ENCODE results near the gene CHERP. TPM values are rescaled to one million over a fixed set of nuclear protein-coding genes. Genes with fewer than 3 reads are reported as not detected.
A peak's percentile ranks its signal among the peaks of the same experiment; 100 is the strongest.
"Not testable (repeated sequence)": the region's sequence is repeated elsewhere in the genome, so short reads cannot be mapped to it uniquely, and the experiment has no call there.

Gene CHERP
- total RNA-seq, 1 donor from 2014 or later, result 5.3 TPM

DNA sequence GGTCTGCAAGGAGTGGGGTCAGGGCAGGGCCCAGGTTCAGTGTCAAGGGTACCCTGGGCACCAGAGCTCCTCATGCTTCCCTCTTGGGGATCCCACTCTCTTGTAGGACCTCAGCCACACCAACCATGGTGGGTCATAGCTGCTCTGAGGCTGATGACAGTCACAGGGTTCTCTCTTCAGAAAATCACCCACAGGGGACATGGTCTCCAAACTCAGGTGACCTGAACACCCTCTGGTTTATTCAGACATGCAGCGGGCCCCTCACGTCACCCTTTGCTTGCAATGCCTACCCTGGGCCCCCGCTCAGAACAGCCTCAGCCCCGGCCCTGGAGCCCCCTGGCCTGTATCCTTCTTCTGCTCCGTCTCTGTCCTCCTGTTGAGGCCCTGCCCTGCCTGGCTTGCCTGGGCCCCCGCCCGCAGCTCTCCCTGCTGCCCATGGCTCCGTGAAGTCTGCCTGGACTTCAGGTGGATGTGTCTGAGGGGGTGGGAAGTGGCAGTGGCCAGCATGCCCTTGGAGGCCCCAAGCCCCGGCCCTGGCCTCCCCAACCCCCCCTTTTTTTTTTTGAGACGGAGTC lies 20.4 kb downstream of the CHERP start:
- DNase-seq (ENCODE audit: low spot score in 2 of 2) (peak; percentile 10 to 14), FAIRE-seq (no peak)

GRCh38 chr19:16520986-16521624 lies 21.1 kb downstream of the CHERP start:
- no peak for FAIRE-seq

DNA sequence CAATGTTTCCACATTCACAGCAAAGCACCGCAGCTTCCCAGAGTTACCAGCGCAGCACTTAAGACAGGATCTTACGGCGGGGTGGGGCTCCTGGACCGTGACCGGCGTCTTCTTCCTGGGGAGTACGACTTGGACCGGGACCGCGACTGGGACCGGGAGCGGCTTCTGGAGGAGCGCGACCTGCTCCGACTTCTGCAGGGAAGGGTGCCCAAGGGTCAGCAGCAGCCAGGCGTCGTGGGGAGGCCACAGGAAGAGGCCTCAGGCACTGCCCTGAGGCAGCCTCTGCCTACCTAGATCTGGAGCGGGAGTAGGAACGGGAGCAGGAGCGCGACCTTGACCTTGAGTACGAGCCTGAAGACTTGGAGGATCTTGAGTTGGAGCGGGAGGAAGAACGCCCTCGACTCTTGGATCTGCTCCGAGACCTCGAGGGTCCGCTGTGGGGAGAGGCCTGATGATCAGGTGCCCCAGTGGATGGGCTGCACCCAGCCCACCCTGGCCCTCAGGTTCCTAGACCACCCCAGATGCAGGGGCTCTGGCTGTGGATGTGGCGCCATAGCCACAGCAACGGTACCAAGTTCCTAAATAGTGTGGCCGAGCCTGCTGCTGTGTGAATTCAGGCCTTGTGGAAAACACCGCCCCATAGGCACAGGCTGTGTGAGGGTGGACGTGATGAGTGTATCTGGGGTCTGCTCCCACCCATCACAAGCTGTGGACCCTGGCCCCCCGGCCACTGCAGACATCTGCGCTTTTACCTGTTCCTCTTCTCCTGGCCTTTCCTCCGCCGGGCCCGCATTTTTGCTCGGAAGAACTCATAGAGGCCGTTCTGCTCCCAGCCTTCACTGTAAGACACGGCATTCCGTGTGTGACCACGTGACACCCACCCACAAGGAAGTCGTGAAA lies 21.9 kb downstream of the CHERP start:
- FAIRE-seq (no peak), DNase-seq (ENCODE audit: low spot score in 2 of 2) (peak in 1 of 2 donors; percentile 22)

More at GRCh38 chr19:16520986-16521624, 21.1 kb downstream of the CHERP start:
- DNase-seq (ENCODE audit: low spot score in 2 of 2), result peak in 1 of 2 donors; percentile 11

GRCh38 chr19:16519230-16519687 lies 23.0 kb downstream of the CHERP start:
- DNase-seq (ENCODE audit: low spot score in 2 of 2) (peak in 1 of 2 donors; percentile 22), FAIRE-seq (no peak)

- FAIRE-seq (no peak), DNase-seq (ENCODE audit: low spot score in 2 of 2) (peak in 1 of 2 donors; percentile 25)
Observed at GRCh38 chr19:16518483-16519229, 23.6 kb downstream of the CHERP start.

DNA sequence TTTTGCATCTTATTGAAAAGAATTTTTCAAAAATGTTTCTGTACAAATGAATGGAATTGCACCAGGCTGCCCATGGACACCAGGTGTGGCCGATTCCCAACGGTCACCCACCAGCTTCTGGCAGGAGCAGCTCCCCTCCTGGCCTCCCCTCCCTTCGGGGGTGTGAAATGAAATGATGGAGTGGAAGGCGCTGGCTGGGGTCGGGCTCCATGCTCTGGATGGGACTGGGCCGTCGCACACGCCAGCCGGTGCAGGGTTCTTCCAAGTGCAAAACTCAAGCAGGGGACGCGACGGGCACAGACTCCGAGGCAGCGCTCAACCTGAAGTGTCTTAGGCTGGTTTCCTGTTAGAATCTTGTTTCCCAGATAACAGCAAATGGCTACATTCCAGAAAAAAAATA lies 24.2 kb downstream of the CHERP start:
- no peak for FAIRE-seq
- peak in 1 of 2 donors; percentile 22 for DNase-seq (ENCODE audit: low spot score in 2 of 2)

DNA sequence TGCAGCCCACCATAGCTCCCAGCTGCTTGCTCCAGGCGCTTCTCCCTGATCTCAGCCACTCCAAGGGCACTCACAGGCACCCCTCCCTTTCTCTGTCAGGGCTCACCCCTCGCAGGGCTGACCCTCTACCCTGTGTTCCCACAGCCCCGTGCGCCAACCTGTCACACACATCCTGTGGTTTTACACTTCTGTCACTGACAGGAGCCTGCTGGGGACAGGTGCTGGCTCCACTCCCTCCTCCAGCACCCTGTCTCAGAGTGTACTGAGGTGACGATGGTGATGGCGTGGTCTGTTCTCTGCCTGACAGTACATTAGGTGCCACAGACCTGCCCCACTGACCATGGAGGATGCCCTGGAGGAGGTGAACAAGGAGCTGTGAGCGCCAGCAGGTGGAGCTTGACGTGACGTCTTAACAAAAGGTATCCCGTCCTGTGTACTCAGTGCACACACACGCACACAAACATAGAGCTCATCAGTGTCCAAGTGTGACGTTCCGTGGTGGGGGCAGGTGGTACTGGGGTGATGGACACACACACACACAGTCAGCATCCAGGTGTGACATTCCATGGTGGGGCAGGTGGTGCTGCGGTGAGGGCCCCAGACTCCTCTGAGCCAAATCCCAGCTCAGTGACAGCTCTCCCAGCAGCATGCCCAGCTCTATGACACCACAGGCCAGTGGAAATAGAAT lies 25.2 kb downstream of the CHERP start:
- FAIRE-seq, result no peak

DNA sequence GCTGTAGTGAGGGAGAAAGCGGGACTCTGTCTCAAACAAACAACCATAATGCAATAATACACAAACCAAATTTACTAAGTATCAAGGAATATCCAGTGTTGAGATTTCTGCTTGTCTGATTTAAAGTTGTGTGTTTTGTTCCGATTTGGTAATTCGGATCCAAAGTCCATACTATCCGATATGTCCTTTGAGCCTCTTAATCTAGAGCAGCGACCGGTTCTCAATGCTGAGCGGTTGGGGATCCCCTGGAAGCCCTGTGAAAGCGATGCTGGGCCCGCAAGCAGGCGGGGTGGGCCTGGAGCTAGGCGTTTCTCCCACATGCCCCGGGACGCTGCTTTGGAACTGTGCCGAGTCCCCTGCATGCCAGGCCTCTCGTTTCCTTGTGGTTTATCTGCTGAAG lies 25.9 kb downstream of the CHERP start:
- DNase-seq (ENCODE audit: low spot score in 2 of 2) (no peak), FAIRE-seq (no peak)

More for the DNA sequence above, 25.2 kb downstream of the CHERP start:
- DNase-seq (ENCODE audit: low spot score in 2 of 2), result no peak

- no peak for DNase-seq (ENCODE audit: low spot score in 2 of 2)
- no peak for FAIRE-seq
Observed at GRCh38 chr19:16514383-16515019, 27.7 kb downstream of the CHERP start.

- FAIRE-seq; DNase-seq (ENCODE audit: low spot score in 2 of 2): not testable (repeated sequence)
Observed at GRCh38 chr19:16512611-16513010, 29.6 kb downstream of the CHERP start.

- FAIRE-seq (no peak), DNase-seq (ENCODE audit: low spot score in 2 of 2) (peak; percentile 20 to 49)
Observed at GRCh38 chr19:16509141-16510061, 32.8 kb downstream of the CHERP start.

GRCh38 chr19:16508546-16508945 lies 33.7 kb downstream of the CHERP start:
- DNase-seq (ENCODE audit: low spot score in 2 of 2) (no peak), FAIRE-seq (no peak)

GRCh38 chr19:16506961-16507360 lies 35.3 kb downstream of the CHERP start:
- FAIRE-seq (no peak), DNase-seq (ENCODE audit: low spot score in 2 of 2) (no peak)

DNA sequence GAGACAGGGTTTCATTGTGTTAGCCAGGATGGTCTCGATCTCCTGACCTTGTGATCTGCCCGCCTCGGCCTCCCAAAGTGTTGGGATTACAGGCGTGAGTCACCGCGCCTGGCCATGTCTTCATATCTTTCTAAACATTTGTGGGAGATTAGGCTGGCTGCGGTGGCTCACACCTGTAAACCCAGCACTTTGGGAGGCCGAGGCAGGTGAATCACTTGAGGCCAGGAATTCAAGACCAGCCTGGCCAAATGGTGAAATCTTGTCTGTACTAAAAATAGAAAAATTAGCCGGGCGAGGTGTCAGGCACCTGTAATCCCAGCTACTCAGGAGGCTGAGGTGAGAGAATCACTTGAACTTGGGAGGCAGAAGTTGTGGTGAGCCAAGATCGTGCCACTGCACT lies 36.1 kb downstream of the CHERP start:
- not testable (repeated sequence) for DNase-seq (ENCODE audit: low spot score in 2 of 2); FAIRE-seq

DNA sequence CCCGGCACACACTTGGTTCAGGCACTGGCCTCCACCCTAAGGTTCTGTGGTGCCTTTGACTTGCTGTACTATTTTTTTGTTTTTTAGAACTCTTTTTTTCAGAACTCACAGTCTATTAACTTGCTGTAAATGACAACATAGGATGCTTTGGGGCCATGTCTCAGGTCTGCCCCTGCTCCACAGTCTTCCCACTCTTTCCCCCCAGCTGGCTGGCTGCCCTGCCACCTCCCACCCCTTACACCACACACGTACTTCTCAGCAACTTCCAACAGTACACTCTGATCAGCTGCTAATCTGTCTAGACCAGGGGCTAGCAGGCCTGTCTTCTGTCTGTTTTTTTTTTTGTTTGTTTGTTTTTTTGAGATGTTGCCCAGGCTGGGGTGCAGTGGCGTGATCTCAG lies 38.0 kb downstream of the CHERP start:
- no peak for FAIRE-seq

GRCh38 chr19:16497837-16498236 lies 44.4 kb downstream of the CHERP start:
- FAIRE-seq (no peak), DNase-seq (ENCODE audit: low spot score in 2 of 2) (no peak)

More for the DNA sequence above, 38.0 kb downstream of the CHERP start:
- no peak for DNase-seq (ENCODE audit: low spot score in 2 of 2)

- FAIRE-seq (no peak), DNase-seq (ENCODE audit: low spot score in 2 of 2) (no peak)
Observed at GRCh38 chr19:16497042-16497441, 45.2 kb downstream of the CHERP start.

- FAIRE-seq, result no peak
- DNase-seq (ENCODE audit: low spot score in 2 of 2), result no peak
Observed at GRCh38 chr19:16496613-16496983, 45.6 kb downstream of the CHERP start.
